GM23338 (cell line): ENCODE measurements around the gene MTR. TPM values are rescaled to one million over a fixed set of nuclear protein-coding genes. Genes with fewer than 3 reads are reported as not detected.

Experiments used
- CTCF ChIP-seq, 2 experiments: fragments of 200-600 bp in 1 of 2; sonication (generic) in 1 of 2; conservative IDR thresholded peaks; 2 replicates each; pipeline versions ENCODE4 v1.5.1 to v1.6.1; 2016 to 2017; ENCODE audit warnings: antibody characterized with exemption in 2 of 2, low read depth in 2 of 2, mild to moderate bottlenecking in 2 of 2, moderate library complexity in 1 of 2
- ETS1 ChIP-seq: IDR thresholded peaks from 2 replicates; pipeline ENCODE4 v1.6.1; 2016; ENCODE audit warnings: antibody characterized with exemption
- EZH2phosphoT487 ChIP-seq: fragments of 200-600 bp; sonication (generic); IDR thresholded peaks from one replicate; pipeline ENCODE4 v1.8.1; 2018; ENCODE audit warnings: antibody characterized with exemption; ENCODE audit not compliant: unreplicated experiment
- JUNB ChIP-seq: IDR thresholded peaks from one replicate; pipeline ENCODE4 v1.6.1; 2016; ENCODE audit warnings: antibody characterized with exemption; ENCODE audit not compliant: unreplicated experiment
- NANOG ChIP-seq: IDR thresholded peaks from 2 replicates; pipeline ENCODE4 v1.6.1; 2016; ENCODE audit warnings: antibody characterized with exemption, borderline replicate concordance
- STAT1 ChIP-seq: IDR thresholded peaks from one replicate; pipeline ENCODE4 v1.6.1; 2016; ENCODE audit warnings: antibody characterized with exemption; ENCODE audit not compliant: unreplicated experiment
- ZNF114 ChIP-seq: fragments of 250-450 bp; sonication (Bioruptor Pico); IDR thresholded peaks from 2 replicates; pipeline ENCODE4 v1.5.0; 2020; ENCODE audit warnings: mild to moderate bottlenecking, moderate library complexity
- ZNF331 ChIP-seq: fragments of 250-450 bp; sonication (Bioruptor Pico); IDR thresholded peaks from 2 replicates; pipeline ENCODE4 v1.5.0; 2020; ENCODE audit warnings: low read depth, mild to moderate bottlenecking, moderate library complexity
- ZNF462 ChIP-seq: fragments of 250-450 bp; sonication (Bioruptor Pico); IDR thresholded peaks from 2 replicates; pipeline ENCODE4 v1.5.0; 2020; ENCODE audit warnings: mild to moderate bottlenecking, moderate library complexity
- polyA plus RNA-seq: library from polyadenylated mRNA; unstranded; fragments of >200 nt; fragmentation: Nextera tagmentation; extraction: Ambion mirVana; gene quantifications from 2 replicates; pipeline ENCODE4 v1.2.1, GENCODE V29; 2016
- total RNA-seq: library from RNA; depleted of rRNA; stranded (reverse); fragments of >200 nt; shearing (Covaris generic); gene quantifications from 2 replicates; pipeline ENCODE4 v1.2.3, GENCODE V29; 2014

Gene MTR
- total and polyA plus RNA-seq, 2 experiments from 2014 or later = 6.4 to 20.0 TPM

GRCh38 chr1:236751935-236752334 lies 43.2 kb upstream of the MTR start (continued):
- TF ChIP-seq ZNF462 (no peak), JUNB (no peak), CTCF (conservative IDR thresholded peaks at IDR 0.05; ENCODE audit: low read depth in 2 of 2) (no peak), ZNF331 (CRISPR knock-in tag) (no peak), STAT1 (no peak), EZH2phosphoT487 (no peak), NANOG (no peak), ZNF114 (CRISPR knock-in tag) (no peak), ETS1 (no peak)
